T-helper 22 cell (primary cell): ENCODE data around the gene RCAN3.
"Not testable (repeated sequence)": the region's sequence is repeated elsewhere in the genome, so short reads cannot be mapped to it uniquely, and the experiment has no call there.

Experiments
- DNase-seq: peaks from one replicate; pipeline ENCODE4 v3.0.0-alpha.2; 2020; ENCODE audit warnings: low read depth

Gene RCAN3

DNA sequence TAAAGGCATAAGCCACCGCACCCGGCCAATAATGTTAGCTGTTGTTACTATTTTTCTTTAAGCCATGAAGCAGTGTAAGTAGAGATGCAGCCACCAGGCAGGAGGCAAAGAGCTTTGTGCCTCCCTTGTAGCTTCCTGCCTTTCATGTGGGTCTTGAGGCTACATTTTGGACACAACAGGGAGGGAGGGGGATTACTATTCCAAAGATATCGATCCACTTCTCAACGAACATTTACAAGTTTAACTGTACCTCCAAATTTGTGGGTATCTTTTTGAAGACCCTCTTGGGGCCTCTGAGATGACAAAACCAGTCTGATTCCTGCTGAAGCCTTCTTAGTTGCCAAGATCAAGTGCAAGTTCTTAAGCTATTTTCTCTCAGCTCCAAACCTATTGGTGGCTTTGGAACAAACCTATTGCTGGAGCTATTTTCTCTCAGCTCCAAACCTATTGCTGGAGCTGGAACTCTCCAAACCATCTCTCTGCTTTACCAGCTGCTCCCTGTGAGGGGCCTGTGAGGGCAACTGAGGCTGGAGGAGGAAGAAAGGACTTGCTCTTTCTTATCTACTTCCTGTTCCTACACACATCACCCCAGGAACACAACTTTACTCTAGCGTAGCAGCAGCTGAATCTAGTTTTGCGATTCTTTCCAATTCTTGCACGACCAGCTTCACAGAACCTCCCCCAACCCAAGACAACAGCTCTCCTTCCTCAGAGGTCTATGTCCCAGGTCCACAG, 16.1 kb upstream of the RCAN3 start:
- peak; percentile 46 for DNase-seq

DNA sequence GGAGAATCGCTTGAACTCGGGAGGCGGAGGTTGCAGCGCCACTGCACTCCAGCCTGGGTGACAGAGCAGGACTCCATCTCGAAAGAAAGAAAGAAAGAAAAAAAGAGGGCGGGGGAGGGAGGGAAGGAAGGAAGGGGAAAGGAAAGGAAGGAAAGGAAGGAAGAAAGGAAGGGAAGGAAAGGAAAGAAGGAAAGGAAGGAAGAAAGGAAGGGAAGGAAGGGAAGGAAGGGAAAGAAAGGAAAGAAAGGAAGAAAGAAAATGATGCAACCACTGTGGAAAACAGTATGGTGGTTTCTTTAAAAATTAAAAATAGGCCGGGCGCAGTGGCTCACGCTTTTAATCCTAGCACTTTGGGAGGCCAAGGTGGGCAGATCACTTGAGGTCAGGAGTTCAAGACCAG, 15.2 kb upstream of the RCAN3 start:
- no peak for DNase-seq

DNA sequence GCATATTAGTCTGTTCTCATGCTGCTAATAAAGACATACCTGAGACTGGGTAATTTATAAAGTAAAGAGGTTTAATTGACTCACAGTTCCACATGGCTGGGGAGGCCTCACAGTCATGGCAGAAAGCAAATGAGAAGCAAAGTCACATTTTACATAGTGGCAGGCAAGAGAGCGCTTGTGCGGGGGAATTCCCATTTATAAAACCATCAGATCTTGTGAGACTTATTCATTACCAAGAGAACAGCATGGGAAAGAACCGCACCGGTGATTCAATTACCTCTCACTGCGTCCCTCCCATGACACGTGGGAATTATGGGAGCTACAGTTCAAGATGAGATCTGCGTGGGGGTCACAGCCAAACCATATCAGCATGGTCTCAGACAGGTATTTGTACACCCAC, 14.5 kb upstream of the RCAN3 start:
- DNase-seq: peak; percentile 40

- DNase-seq: no peak
Measured at GRCh38 chr1:24489674-24490073, 13.0 kb upstream of the RCAN3 start.

DNA sequence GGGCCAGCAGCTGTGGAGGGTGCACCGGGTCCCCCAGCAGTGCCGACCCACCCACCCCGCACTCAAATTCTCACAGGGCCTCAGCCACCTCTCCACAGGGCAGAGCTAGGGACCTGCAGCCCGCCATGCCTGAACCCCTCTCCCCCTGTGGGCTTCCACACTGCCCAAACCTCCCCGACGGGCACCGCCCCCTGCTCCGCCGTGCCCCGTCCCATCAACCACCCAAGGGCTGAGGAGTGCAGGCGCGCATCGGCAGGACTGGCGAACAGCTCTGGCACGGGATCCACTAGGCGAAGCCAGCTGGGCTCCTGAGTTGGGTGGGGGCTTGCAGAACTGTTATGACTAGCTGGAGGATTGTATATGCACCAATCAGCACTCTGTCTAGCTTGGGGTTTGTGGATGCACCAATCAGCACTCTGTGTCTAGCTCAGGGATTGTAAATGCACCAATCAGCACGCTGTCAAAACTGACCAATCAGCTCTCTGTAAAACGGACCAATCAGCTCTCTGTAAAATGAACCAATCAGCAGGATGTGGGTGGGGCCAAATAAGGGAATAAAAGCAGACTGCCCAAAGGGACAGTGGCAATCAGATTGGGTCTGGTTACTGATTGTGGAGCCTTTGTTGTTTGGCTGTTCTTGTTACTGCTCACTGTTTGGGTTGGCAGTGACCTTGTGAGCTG, 12.4 kb upstream of the RCAN3 start:
- no peak for DNase-seq

DNA sequence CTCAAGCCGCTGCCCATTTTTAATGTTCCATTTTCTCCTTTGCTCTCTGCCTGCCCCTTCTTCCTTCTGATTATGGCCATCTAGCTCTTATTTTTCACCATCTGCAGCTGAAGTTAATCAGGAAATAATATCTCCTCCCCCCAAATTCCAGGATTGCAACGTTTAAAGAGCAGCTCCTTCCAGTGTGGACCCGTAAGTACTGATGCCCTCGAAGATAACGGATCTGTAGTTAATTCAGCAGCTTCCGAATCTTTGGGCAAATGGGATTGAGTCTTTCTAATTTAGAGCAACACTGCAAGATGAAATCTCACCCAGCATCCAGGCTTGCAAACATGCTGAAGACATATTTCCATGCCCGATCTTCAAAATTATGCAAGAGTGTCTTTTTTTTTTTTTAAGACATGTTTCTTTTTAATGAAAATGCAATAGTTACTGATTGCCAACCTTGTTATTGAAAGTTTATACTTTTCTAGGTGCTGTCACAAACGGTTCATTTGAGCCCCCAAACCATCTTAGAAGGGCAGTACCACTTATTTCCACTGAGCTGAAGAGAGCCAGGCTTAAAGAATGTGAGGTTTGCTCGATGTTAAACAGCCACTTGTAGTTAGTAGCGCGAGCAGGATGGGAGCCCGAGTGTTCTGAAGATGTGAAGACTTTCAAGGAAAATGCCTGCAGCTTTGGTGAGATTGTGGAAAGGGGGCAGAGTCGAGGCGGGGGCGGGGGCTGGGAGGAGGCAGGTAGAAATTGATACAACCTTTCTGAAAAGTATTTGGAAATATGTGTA, 10.9 kb upstream of the RCAN3 start:
- no peak for DNase-seq

GRCh38 chr1:24492935-24493334, 9.7 kb upstream of the RCAN3 start:
- not testable (repeated sequence) for DNase-seq

DNA sequence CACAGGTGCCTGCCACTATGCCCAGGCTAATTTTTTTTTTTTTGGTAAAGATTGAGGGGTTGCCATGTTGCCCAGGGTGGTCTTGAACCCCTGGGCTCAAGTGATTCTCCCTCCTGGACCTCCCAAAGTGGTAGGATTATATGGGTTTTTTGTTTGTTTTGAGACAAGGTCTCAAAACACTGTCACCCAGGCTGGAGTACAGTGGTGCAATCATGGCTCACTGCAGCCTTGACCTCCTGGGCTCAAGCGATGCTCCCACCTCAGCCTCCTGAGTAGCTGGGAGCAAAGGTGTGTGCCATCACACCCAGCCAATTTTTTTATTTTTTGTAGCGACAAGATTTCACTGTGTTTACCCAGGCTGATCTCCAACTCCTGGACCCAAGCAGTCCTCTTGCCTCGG, 8.9 kb upstream of the RCAN3 start:
- DNase-seq: no peak

DNA sequence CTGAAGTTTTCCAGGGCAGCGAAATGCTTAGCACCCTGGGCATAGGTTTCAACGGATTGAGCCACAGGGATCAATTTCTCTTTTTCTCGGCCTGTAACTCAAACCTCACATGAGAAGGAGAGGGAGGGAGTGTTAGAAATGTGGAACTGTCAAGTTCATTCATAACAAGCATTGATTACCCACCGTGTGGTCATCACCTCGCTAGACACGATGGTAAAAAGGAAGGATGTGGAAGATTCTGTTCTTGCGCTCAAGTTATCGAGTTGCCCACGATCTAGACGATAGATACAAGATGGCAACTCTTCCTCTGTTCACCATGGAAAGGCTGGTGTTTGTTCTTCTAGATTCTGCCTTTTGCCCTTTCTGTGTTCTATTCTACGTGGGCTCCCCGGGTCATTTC, 4.0 kb upstream of the RCAN3 start:
- no peak for DNase-seq

DNA sequence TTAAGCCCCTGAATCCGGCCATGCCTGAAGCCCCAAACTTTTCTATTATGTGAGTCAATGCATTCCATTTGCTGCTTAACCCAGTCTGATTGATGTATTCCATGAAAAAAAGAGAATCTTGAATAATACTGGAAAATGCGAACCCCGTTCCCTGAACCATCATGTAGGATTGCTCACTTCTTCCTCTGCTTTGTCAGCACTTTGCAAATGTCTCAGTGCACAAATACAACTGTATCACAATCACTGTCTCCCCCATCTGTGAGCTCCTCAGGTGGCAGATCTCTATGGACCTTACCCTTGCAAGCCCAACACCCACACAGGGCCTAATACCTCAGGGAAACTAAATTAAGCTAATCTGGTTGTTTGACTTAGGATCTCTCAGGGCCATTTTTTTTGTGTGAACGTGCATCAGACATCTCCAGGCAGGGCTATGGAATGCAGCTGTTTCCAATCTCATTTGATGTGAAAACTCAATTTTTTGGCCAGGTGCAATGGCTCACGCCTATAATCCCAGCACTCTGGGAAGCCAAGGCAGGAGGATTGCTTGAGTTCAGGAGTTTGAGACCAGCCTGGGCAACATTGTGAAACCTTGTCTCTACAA, 2.1 kb upstream of the RCAN3 start:
- DNase-seq: no peak

- DNase-seq: no peak
Measured at GRCh38 chr1:24501371-24502064, 1.1 kb upstream of the RCAN3 start.

- peak; percentile 89 for DNase-seq
Measured at GRCh38 chr1:24502065-24502708, 449 bp upstream of the RCAN3 start.

GRCh38 chr1:24503059-24503751, 569 bp downstream of the RCAN3 start:
- DNase-seq: peak; percentile 41

DNA sequence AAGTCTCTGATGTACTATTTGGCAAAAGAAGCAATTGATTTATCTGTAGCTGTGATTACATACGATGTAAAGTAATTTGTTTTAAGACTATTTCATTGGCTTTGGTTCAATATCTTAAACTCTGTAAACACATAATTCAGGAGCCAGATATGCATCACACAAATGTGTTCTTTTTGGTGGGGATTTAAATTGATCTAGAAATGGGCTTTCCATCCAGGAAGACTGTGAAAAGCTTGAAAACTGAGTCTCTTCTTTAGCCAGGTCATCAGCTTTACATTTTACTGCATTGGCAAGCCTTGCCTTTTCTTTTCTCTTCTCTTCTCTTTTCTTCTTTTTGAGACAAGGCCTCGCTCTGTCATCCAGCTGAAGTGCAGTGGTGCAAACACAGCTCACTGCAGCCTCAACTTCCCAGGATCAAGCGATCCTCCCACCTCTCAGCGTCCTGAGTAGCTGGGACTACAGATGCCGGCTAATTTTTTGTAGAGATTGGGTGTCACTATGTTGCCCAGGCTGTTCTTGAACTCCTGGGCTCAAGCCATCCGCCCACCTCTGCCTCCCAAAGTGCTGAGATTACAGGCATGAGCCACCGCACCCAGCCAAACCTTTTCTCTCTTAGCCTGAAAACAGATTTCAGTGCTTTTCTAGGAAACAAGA, 1.4 kb downstream of the RCAN3 start:
- DNase-seq: no peak

- no peak for DNase-seq
Measured at GRCh38 chr1:24504560-24504959, 1.9 kb downstream of the RCAN3 start.

DNA sequence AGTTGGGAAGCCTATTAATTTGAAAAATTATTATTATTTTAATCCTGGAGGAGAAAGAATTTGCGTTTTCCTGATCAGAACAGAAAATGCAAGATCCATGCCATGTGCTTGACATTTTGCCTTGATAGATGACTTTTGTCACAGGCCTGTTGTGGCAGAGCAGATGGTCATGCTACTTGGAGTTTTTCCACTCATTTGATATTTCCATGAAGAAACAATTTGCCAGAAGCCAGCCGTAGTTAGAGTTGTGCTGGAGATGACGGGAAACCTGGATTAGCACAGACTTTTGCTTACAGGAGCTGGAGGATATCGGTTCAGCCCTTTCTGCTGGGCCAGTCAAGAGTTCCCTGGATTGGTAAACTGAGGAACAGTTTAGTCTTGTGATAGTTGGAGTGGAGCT, 3.2 kb downstream of the RCAN3 start:
- DNase-seq: no peak

- no peak for DNase-seq
Measured at GRCh38 chr1:24506691-24507381, 4.2 kb downstream of the RCAN3 start.

DNA sequence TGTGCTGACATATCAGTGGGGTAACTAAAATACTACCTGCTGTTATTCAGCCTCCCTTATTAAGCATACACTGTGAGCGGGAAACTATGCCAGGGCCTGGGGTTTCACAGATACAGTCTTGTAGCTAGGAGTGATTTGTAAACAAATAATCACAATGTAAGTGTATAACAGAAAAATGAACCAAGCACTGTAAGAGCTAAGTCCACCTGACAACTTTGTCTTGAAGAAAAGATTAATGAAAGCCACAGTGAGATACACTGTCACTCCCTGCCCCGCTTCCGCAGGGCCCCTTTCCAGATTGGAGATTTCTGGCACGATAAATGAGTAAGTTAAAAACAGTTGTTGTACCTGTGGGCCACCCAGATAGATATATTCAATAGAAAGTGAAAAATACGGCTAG, 4.8 kb downstream of the RCAN3 start:
- peak; percentile 36 for DNase-seq

DNA sequence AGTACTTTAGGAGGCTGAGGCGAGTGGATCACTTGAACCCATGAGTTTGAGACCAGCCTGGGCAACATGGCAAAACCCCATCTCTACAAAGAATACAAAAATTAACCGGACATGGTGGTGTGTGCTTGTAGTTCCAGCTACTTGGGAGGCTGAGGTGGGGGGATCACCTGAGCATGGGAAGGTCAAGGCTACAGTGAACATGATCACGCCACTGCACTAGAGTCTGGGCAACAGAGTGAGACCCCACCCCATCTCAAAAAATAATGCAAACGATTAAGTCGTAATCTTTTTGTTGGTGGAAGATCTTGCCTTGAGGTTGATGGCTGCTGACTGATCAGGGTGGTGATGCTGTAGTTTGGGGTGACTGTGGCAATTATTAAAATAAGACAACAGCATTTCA, 6.3 kb downstream of the RCAN3 start:
- no peak for DNase-seq

GRCh38 chr1:24513706-24514105, 11.1 kb downstream of the RCAN3 start:
- DNase-seq: no peak
